ENCODE measurements around the gene STX12.
"Not testable (repeated sequence)": the region's sequence is repeated elsewhere in the genome, so short reads cannot be mapped to it uniquely, and the experiment has no call there.

Gene STX12

GRCh38 chr1:27784700-27785099 is 11.7 kb downstream of the STX12 start:
- DNase-seq (ENCODE audit: low spot score in 2 of 2): no peak
- Mint-ChIP-seq H3K4me1 (peaks cover 12% of the 10 kb centered on the region), H3K4me3 (no peak overlapping the region), H3K36me3 (ENCODE audit: insufficient read depth) (peaks cover 11% of the 10 kb centered on the region), H3K27me3 (no peaks in the 10 kb centered on the region), H3K27ac (ENCODE audit: low read depth) (no peak overlapping the region), H3K9me3 (no peaks in the 10 kb centered on the region)
- ATAC-seq (replicated peaks; ENCODE audit: extremely low read depth, poor library complexity, severe bottlenecking): no peak

- no peaks in the 10 kb centered on the region for H3K9me3 Mint-ChIP-seq
- H3K27ac Mint-ChIP-seq (ENCODE audit: low read depth): no peak overlapping the region
- no peaks in the 10 kb centered on the region for H3K27me3 Mint-ChIP-seq
- DNase-seq (ENCODE audit: low spot score in 2 of 2): no peak
- ATAC-seq (replicated peaks; ENCODE audit: extremely low read depth, poor library complexity, severe bottlenecking): no peak
- H3K4me1 Mint-ChIP-seq: peaks cover 12% of the 10 kb centered on the region
- no peak overlapping the region for H3K4me3 Mint-ChIP-seq
- peaks cover 11% of the 10 kb centered on the region for H3K36me3 Mint-ChIP-seq (ENCODE audit: insufficient read depth)
Measured at GRCh38 chr1:27785781-27786455, 12.9 kb downstream of the STX12 start.

- no peak overlapping the region for H3K4me3 Mint-ChIP-seq
- ATAC-seq (replicated peaks; ENCODE audit: extremely low read depth, poor library complexity, severe bottlenecking) (no peak), DNase-seq (ENCODE audit: low spot score in 2 of 2) (no peak)
- no peak overlapping the region for H3K27ac Mint-ChIP-seq (ENCODE audit: low read depth)
- H3K36me3 Mint-ChIP-seq (ENCODE audit: insufficient read depth): peaks cover 16% of the 10 kb centered on the region
- H3K27me3 Mint-ChIP-seq: no peaks in the 10 kb centered on the region
- no peaks in the 10 kb centered on the region for H3K9me3 Mint-ChIP-seq
- peaks cover 12% of the 10 kb centered on the region for H3K4me1 Mint-ChIP-seq
Measured at GRCh38 chr1:27787895-27788294, 14.9 kb downstream of the STX12 start.

- DNase-seq (ENCODE audit: low spot score in 2 of 2) (no peak), ATAC-seq (replicated peaks; ENCODE audit: extremely low read depth, poor library complexity, severe bottlenecking) (no peak)
- Mint-ChIP-seq H3K9me3 (no peaks in the 10 kb centered on the region), H3K27me3 (no peaks in the 10 kb centered on the region), H3K27ac (ENCODE audit: low read depth) (no peak overlapping the region), H3K36me3 (ENCODE audit: insufficient read depth) (peaks cover 25% of the 10 kb centered on the region), H3K4me1 (peaks cover 12% of the 10 kb centered on the region), H3K4me3 (no peak overlapping the region)
Measured at GRCh38 chr1:27789540-27790041, 16.6 kb downstream of the STX12 start.

- H3K36me3 Mint-ChIP-seq (ENCODE audit: insufficient read depth): peaks cover 30% of the 10 kb centered on the region
- H3K27me3 Mint-ChIP-seq; ATAC-seq (replicated peaks; ENCODE audit: extremely low read depth, poor library complexity, severe bottlenecking); DNase-seq (ENCODE audit: low spot score in 2 of 2); H3K9me3 Mint-ChIP-seq; H3K4me3 Mint-ChIP-seq; H3K27ac Mint-ChIP-seq (ENCODE audit: low read depth): not testable (repeated sequence)
- peaks cover 12% of the 10 kb centered on the region for H3K4me1 Mint-ChIP-seq
Measured at GRCh38 chr1:27790270-27790669, 17.3 kb downstream of the STX12 start.

GRCh38 chr1:27795601-27796000 is 22.6 kb downstream of the STX12 start:
- Mint-ChIP-seq H3K9me3 (no peaks in the 10 kb centered on the region), H3K4me1 (peaks cover 5% of the 10 kb centered on the region), H3K27me3 (no peaks in the 10 kb centered on the region), H3K36me3 (ENCODE audit: insufficient read depth) (peaks cover 62% of the 10 kb centered on the region), H3K27ac (ENCODE audit: low read depth) (peak overlapping the region; percentile 7), H3K4me3 (no peak overlapping the region)
- ATAC-seq (replicated peaks; ENCODE audit: extremely low read depth, poor library complexity, severe bottlenecking) (no peak), DNase-seq (ENCODE audit: low spot score in 2 of 2) (no peak)

GRCh38 chr1:27804791-27805190 is 31.8 kb downstream of the STX12 start:
- no peaks in the 10 kb centered on the region for H3K27me3 Mint-ChIP-seq
- H3K36me3 Mint-ChIP-seq (ENCODE audit: insufficient read depth): peaks cover 47% of the 10 kb centered on the region
- H3K27ac Mint-ChIP-seq (ENCODE audit: low read depth): peak overlapping the region; percentile 32
- no peak overlapping the region for H3K4me3 Mint-ChIP-seq
- ATAC-seq (replicated peaks; ENCODE audit: extremely low read depth, poor library complexity, severe bottlenecking): no peak
- no peaks in the 10 kb centered on the region for H3K9me3 Mint-ChIP-seq
- DNase-seq (ENCODE audit: low spot score in 2 of 2): no peak
- H3K4me1 Mint-ChIP-seq: peaks cover 5% of the 10 kb centered on the region

GRCh38 chr1:27806758-27807157 is 33.7 kb downstream of the STX12 start:
- H3K36me3 Mint-ChIP-seq (ENCODE audit: insufficient read depth): peaks cover 38% of the 10 kb centered on the region
- no peaks in the 10 kb centered on the region for H3K27me3 Mint-ChIP-seq
- no peak overlapping the region for H3K27ac Mint-ChIP-seq (ENCODE audit: low read depth)
- ATAC-seq (replicated peaks; ENCODE audit: extremely low read depth, poor library complexity, severe bottlenecking) (no peak), DNase-seq (ENCODE audit: low spot score in 2 of 2) (no peak)
- no peaks in the 10 kb centered on the region for H3K9me3 Mint-ChIP-seq
- H3K4me3 Mint-ChIP-seq: no peak overlapping the region
- no peaks in the 10 kb centered on the region for H3K4me1 Mint-ChIP-seq

- H3K9me3 Mint-ChIP-seq: no peaks in the 10 kb centered on the region
Measured at GRCh38 chr1:27807385-27807784, 34.4 kb downstream of the STX12 start.

GRCh38 chr1:27808131-27808530 is 35.1 kb downstream of the STX12 start:
- H3K27ac Mint-ChIP-seq (ENCODE audit: low read depth); H3K27me3 Mint-ChIP-seq; H3K4me1 Mint-ChIP-seq; DNase-seq (ENCODE audit: low spot score in 2 of 2); H3K4me3 Mint-ChIP-seq; H3K9me3 Mint-ChIP-seq; ATAC-seq (replicated peaks; ENCODE audit: extremely low read depth, poor library complexity, severe bottlenecking): not testable (repeated sequence)
- peaks cover 39% of the 10 kb centered on the region for H3K36me3 Mint-ChIP-seq (ENCODE audit: insufficient read depth)

More at GRCh38 chr1:27807385-27807784, 34.4 kb downstream of the STX12 start:
- Mint-ChIP-seq H3K36me3 (ENCODE audit: insufficient read depth) (peaks cover 39% of the 10 kb centered on the region), H3K27ac (ENCODE audit: low read depth) (no peak overlapping the region), H3K4me3 (no peak overlapping the region), H3K27me3 (no peaks in the 10 kb centered on the region), H3K4me1 (no peaks in the 10 kb centered on the region)
- ATAC-seq (replicated peaks; ENCODE audit: extremely low read depth, poor library complexity, severe bottlenecking): no peak
- DNase-seq (ENCODE audit: low spot score in 2 of 2): no peak

GRCh38 chr1:27809883-27810282 is 36.9 kb downstream of the STX12 start:
- H3K27me3 Mint-ChIP-seq: no peaks in the 10 kb centered on the region
- DNase-seq (ENCODE audit: low spot score in 2 of 2) (no peak), ATAC-seq (replicated peaks; ENCODE audit: extremely low read depth, poor library complexity, severe bottlenecking) (no peak)
- peaks cover 35% of the 10 kb centered on the region for H3K36me3 Mint-ChIP-seq (ENCODE audit: insufficient read depth)
- H3K9me3 Mint-ChIP-seq: no peaks in the 10 kb centered on the region
- no peak overlapping the region for H3K4me3 Mint-ChIP-seq
- no peaks in the 10 kb centered on the region for H3K4me1 Mint-ChIP-seq
- H3K27ac Mint-ChIP-seq (ENCODE audit: low read depth): peak overlapping the region; percentile 4

GRCh38 chr1:27811741-27812500 is 38.9 kb downstream of the STX12 start:
- H3K9me3 Mint-ChIP-seq: no peaks in the 10 kb centered on the region
- H3K36me3 Mint-ChIP-seq (ENCODE audit: insufficient read depth): peaks cover 39% of the 10 kb centered on the region
- no peak overlapping the region for H3K4me3 Mint-ChIP-seq
- DNase-seq (ENCODE audit: low spot score in 2 of 2): no peak
- no peaks in the 10 kb centered on the region for H3K27me3 Mint-ChIP-seq
- no peaks in the 10 kb centered on the region for H3K4me1 Mint-ChIP-seq
- no peak for ATAC-seq (replicated peaks; ENCODE audit: extremely low read depth, poor library complexity, severe bottlenecking)
- peak overlapping the region; percentile 2 for H3K27ac Mint-ChIP-seq (ENCODE audit: low read depth)
